ENCODE data around the gene C2orf92.

DNA sequence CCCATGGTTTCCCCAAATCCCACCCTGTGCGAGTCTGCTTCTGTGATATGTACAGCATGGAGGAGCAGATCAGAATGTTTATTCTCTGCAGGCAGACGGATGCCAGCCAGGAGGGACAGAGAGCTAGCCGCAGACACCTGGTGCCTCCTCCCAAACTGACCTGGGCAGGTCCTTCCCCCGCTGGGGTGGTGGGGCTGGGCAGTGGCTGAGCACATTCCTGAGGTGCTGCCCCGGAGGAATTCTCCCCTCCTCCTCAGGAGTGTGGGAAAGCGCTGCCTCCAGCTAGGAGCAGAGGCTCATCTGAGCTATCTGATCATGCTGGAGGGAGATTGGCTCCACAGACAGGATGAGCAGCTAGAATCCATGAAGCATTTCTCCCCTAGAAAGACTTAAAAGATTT, 21.7 kb downstream of the C2orf92 start:
- TF ChIP-seq, protein P1, sequence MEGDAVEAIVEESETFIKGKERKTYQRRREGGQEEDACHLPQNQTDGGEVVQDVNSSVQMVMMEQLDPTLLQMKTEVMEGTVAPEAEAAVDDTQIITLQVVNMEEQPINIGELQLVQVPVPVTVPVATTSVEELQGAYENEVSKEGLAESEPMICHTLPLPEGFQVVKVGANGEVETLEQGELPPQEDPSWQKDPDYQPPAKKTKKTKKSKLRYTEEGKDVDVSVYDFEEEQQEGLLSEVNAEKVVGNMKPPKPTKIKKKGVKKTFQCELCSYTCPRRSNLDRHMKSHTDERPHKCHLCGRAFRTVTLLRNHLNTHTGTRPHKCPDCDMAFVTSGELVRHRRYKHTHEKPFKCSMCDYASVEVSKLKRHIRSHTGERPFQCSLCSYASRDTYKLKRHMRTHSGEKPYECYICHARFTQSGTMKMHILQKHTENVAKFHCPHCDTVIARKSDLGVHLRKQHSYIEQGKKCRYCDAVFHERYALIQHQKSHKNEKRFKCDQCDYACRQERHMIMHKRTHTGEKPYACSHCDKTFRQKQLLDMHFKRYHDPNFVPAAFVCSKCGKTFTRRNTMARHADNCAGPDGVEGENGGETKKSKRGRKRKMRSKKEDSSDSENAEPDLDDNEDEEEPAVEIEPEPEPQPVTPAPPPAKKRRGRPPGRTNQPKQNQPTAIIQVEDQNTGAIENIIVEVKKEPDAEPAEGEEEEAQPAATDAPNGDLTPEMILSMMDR (conservative IDR thresholded peaks at IDR 0.05) = no peak
- no peak for TF ChIP-seq EZH2 (IDR thresholded peaks at IDR 0.05; ENCODE audit: low read depth)
